Measurements from ENCODE around the gene DENND2A.
"Not testable (repeated sequence)": the region's sequence is repeated elsewhere in the genome, so short reads cannot be mapped to it uniquely, and the experiment has no call there.

DENND2A gene

DNA sequence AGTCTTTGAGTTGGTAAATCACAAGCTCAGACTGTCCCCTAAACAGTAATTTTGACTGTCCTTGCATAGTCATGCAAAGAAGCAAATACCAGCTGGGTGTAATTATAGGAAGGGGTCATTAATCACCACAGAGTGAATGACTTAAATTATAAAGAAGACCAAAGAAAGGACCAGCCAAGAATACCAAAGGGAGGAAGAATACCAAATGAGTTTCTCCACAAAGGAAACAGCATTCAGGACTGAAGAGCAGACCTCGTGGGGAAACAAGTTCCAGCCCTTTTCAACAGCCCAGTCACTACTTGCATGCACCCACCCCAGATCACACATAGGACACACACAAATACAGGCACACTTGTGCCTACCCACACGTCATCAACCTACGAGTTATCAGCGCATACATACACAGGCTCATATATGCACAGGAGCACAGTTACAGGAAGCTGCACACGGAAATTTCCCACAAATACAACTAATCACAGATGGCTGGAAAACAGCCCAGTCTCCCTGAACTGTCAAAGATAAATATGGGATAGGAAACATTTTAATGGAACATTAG is 77.6 kb downstream of the DENND2A start:
- H3K4me3 ChIP-seq (IDR thresholded peaks at IDR 0.05; ENCODE audit: insufficient read depth, low read depth, low read length) = no peak overlapping the region
- H3K27me3 ChIP-seq (ENCODE audit: insufficient read depth, low read depth) = no peaks in the 10 kb centered on the region
- H3K27ac ChIP-seq = no peak overlapping the region
- H3K79me2 ChIP-seq (ENCODE audit: insufficient read depth, low read depth) = no peaks in the 10 kb centered on the region
- TF ChIP-seq, protein P1, sequence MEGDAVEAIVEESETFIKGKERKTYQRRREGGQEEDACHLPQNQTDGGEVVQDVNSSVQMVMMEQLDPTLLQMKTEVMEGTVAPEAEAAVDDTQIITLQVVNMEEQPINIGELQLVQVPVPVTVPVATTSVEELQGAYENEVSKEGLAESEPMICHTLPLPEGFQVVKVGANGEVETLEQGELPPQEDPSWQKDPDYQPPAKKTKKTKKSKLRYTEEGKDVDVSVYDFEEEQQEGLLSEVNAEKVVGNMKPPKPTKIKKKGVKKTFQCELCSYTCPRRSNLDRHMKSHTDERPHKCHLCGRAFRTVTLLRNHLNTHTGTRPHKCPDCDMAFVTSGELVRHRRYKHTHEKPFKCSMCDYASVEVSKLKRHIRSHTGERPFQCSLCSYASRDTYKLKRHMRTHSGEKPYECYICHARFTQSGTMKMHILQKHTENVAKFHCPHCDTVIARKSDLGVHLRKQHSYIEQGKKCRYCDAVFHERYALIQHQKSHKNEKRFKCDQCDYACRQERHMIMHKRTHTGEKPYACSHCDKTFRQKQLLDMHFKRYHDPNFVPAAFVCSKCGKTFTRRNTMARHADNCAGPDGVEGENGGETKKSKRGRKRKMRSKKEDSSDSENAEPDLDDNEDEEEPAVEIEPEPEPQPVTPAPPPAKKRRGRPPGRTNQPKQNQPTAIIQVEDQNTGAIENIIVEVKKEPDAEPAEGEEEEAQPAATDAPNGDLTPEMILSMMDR (conservative IDR thresholded peaks at IDR 0.05; ENCODE audit: low read depth, low read length) = no peak
- no peak overlapping the region for H3K4me2 ChIP-seq
- no peak overlapping the region for H2AFZ ChIP-seq (ENCODE audit: low read depth)
- H3K4me1 ChIP-seq (ENCODE audit: low read depth, poor library complexity, severe bottlenecking) = no peaks in the 10 kb centered on the region
- no peak overlapping the region for H3K9ac ChIP-seq
- no peaks in the 10 kb centered on the region for H3K36me3 ChIP-seq (ENCODE audit: insufficient read depth)
- H4K20me1 ChIP-seq (ENCODE audit: insufficient read depth) = no peaks in the 10 kb centered on the region

DNA sequence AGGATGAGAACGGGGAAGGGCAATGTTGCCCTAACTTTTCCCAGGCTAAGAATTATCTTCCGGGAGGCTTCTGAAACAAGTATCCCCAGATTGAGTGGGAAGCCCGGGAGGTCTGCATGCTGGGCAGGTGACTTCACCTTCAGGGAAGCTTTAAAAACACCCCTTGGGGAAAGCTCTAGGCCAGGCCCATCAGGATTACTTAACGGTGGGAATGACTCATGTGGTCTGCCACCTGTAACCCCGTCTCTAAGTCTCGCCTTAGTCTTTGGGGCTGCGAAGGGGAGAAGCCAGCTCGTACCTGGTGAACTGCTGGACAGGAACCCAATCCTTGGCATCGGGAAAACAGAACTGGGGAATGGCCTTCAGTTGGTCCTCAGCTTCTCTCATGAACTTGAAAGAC is 81.2 kb downstream of the DENND2A start:
- no peaks in the 10 kb centered on the region for H3K36me3 ChIP-seq (ENCODE audit: insufficient read depth)
- H2AFZ ChIP-seq (ENCODE audit: low read depth) = no peak overlapping the region
- H3K4me3 ChIP-seq (IDR thresholded peaks at IDR 0.05; ENCODE audit: insufficient read depth, low read depth, low read length) = no peak overlapping the region
- no peaks in the 10 kb centered on the region for H3K79me2 ChIP-seq (ENCODE audit: insufficient read depth, low read depth)
- TF ChIP-seq, protein P1 (conservative IDR thresholded peaks at IDR 0.05; ENCODE audit: low read depth, low read length) = no peak
- H3K27me3 ChIP-seq (ENCODE audit: insufficient read depth, low read depth) = no peaks in the 10 kb centered on the region
- no peaks in the 10 kb centered on the region for H4K20me1 ChIP-seq (ENCODE audit: insufficient read depth)
- no peak overlapping the region for H3K9ac ChIP-seq
- no peak overlapping the region for H3K27ac ChIP-seq
- no peak overlapping the region for H3K4me2 ChIP-seq
- no peaks in the 10 kb centered on the region for H3K4me1 ChIP-seq (ENCODE audit: low read depth, poor library complexity, severe bottlenecking)

DNA sequence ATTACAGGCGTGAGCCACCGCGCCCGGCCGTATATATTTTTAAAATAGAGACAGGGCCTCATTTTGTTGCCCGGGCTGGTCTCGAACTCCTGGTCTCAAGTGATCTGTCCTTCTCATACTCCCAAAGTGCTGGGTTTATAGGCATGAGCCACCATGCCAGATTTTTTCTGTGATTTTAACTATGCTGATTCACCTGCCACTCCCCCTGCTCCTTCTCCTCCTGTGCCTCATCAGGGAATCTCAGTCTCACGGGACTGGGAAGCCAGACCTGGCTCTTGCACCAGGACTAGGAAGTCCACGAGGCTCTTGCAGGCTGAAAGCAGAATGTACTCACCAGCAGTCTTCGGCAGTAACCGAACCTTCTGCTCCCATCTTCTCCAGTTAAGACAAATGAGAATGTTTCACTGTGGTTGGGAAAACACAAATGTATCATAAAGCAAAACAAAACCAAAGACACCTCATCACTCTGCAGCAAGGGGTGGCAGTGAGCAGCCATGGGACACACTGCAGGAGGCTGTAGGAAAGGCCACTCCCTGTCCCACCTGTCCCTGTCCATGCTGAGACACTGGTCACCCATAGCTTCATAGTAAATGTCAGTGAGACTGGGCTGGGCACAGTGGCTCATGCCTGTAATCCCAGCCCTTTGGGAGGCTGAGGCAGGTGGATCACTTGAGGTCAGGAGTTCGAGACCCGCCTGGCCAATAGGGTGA is 82.6 kb downstream of the DENND2A start:
- H3K27me3 ChIP-seq (ENCODE audit: insufficient read depth, low read depth) = no peaks in the 10 kb centered on the region
- no peak overlapping the region for H3K4me3 ChIP-seq (IDR thresholded peaks at IDR 0.05; ENCODE audit: insufficient read depth, low read depth, low read length)
- no peaks in the 10 kb centered on the region for H3K4me1 ChIP-seq (ENCODE audit: low read depth, poor library complexity, severe bottlenecking)
- H3K27ac ChIP-seq = no peak overlapping the region
- no peaks in the 10 kb centered on the region for H4K20me1 ChIP-seq (ENCODE audit: insufficient read depth)
- H3K36me3 ChIP-seq (ENCODE audit: insufficient read depth) = no peaks in the 10 kb centered on the region
- no peak overlapping the region for H3K9ac ChIP-seq
- H3K79me2 ChIP-seq (ENCODE audit: insufficient read depth, low read depth) = no peaks in the 10 kb centered on the region
- TF ChIP-seq, protein P1 (conservative IDR thresholded peaks at IDR 0.05; ENCODE audit: low read depth, low read length) = no peak
- H3K4me2 ChIP-seq = no peak overlapping the region
- H2AFZ ChIP-seq (ENCODE audit: low read depth) = no peak overlapping the region

DNA sequence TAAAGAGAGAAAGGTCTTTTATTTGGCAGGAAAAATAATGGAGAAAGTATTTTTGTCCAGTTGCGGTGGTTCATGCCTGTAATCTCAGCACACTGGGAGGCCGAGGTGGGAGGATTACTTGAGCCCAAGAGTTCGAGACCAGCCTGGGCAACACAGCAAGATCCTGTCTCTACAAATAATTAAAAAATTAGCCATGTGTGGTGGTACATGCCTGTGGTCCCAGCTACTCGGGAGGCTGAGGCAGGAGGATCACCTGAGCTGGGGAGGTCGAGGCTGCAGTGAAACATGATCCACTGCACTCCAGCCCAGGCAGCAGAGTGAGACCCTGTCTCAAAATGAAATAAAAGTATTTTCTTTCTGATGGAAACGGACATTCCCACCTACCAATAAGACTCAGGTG is 83.5 kb downstream of the DENND2A start:
- Histone ChIP-seq H3K27me3 (ENCODE audit: insufficient read depth, low read depth) (no peaks in the 10 kb centered on the region), H3K27ac (no peak overlapping the region), H4K20me1 (ENCODE audit: insufficient read depth) (no peaks in the 10 kb centered on the region), H2AFZ (ENCODE audit: low read depth) (no peak overlapping the region), H3K36me3 (ENCODE audit: insufficient read depth) (no peaks in the 10 kb centered on the region), H3K4me3 (IDR thresholded peaks at IDR 0.05; ENCODE audit: insufficient read depth, low read depth, low read length) (no peak overlapping the region), H3K4me1 (ENCODE audit: low read depth, poor library complexity, severe bottlenecking) (no peaks in the 10 kb centered on the region), H3K79me2 (ENCODE audit: insufficient read depth, low read depth) (no peaks in the 10 kb centered on the region), H3K9ac (no peak overlapping the region), H3K4me2 (no peak overlapping the region)
- TF ChIP-seq, protein P1 (conservative IDR thresholded peaks at IDR 0.05; ENCODE audit: low read depth, low read length) = no peak

DNA sequence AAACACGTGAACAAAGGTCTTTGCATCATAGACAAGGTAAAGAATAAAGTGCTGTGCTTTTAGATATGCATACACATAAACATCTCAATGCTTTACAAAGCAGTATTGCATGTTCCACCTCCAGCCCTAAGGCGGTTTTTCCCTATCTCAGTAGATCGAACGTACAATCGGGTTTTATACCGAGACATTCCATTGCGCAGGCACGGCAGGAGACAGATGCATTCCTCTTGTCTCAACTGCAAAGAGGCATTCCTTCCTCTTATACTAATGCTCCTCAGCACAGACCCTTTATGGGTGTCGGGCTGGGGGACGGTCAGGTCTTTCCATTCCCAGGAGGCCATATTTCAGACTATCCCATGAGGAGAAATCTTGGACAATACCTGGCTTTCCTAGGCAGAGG is 87.4 kb downstream of the DENND2A start:
- H2AFZ ChIP-seq (ENCODE audit: low read depth); H3K27me3 ChIP-seq (ENCODE audit: insufficient read depth, low read depth); H3K4me1 ChIP-seq (ENCODE audit: low read depth, poor library complexity, severe bottlenecking); H3K4me3 ChIP-seq (IDR thresholded peaks at IDR 0.05; ENCODE audit: insufficient read depth, low read depth, low read length); H3K27ac ChIP-seq; H3K79me2 ChIP-seq (ENCODE audit: insufficient read depth, low read depth); H3K9ac ChIP-seq; H3K36me3 ChIP-seq (ENCODE audit: insufficient read depth); H3K4me2 ChIP-seq; H4K20me1 ChIP-seq (ENCODE audit: insufficient read depth): not testable (repeated sequence)

Measured in KMS-11 (cell line).